Tibial nerve (tissue), 4 donors: Measurements from ENCODE around the gene CALM1.

Source experiments
- CTCF ChIP-seq, 5 experiments: fragments of 200-600 bp in 3 of 5; fragments of 450-650 bp in 2 of 5; sonication (generic) in 3 of 5; IDR thresholded peaks; one replicate each; pipeline ENCODE4 v1.5.1; 2016 to 2019; ENCODE audit warnings: antibody characterized with exemption in 5 of 5, mild to moderate bottlenecking in 3 of 5, moderate library complexity in 2 of 5
- EP300 ChIP-seq, 2 donors: sonication (generic); formaldehyde crosslinking; IDR thresholded peaks; one replicate each; pipeline ENCODE4 v1.6.1; 2017; ENCODE audit warnings: antibody characterized with exemption in 2 of 2, mild to moderate bottlenecking in 1 of 2
- POLR2A ChIP-seq, 2 donors: fragments of 450-650 bp; IDR thresholded peaks; one replicate each; pipeline ENCODE4 v1.6.1; 2017; ENCODE audit warnings: antibody characterized with exemption in 2 of 2, mild to moderate bottlenecking in 2 of 2, moderate library complexity in 2 of 2

- TF ChIP-seq CTCF (IDR thresholded peaks at IDR 0.05) (no peak), POLR2A (IDR thresholded peaks at IDR 0.05) (no peak), EP300 (IDR thresholded peaks at IDR 0.05) (no peak)
Measured at GRCh38 chr14:90429236-90429635, 32.4 kb downstream of the CALM1 start.
